ENCODE results near the gene ADGRA1.

The ADGRA1 gene

GRCh38 chr10:133128126-133129070, 40.7 kb downstream of the ADGRA1 start:
- no peak overlapping the region for H3K4me3 ChIP-seq (ENCODE audit: low read depth, low read length)
- TF ChIP-seq, protein P1, sequence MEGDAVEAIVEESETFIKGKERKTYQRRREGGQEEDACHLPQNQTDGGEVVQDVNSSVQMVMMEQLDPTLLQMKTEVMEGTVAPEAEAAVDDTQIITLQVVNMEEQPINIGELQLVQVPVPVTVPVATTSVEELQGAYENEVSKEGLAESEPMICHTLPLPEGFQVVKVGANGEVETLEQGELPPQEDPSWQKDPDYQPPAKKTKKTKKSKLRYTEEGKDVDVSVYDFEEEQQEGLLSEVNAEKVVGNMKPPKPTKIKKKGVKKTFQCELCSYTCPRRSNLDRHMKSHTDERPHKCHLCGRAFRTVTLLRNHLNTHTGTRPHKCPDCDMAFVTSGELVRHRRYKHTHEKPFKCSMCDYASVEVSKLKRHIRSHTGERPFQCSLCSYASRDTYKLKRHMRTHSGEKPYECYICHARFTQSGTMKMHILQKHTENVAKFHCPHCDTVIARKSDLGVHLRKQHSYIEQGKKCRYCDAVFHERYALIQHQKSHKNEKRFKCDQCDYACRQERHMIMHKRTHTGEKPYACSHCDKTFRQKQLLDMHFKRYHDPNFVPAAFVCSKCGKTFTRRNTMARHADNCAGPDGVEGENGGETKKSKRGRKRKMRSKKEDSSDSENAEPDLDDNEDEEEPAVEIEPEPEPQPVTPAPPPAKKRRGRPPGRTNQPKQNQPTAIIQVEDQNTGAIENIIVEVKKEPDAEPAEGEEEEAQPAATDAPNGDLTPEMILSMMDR (IDR thresholded peaks at IDR 0.05; ENCODE audit: low read depth, low read length, missing control alignments) = no peak
- in situ Hi-C loops (cut with HindIII; ENCODE audit: low sequenced_read_pairs) = no loop called here
- no peak for DNase-seq (ENCODE audit: low read depth)

GRCh38 chr10:133129071-133129858, 41.5 kb downstream of the ADGRA1 start:
- TF ChIP-seq, protein P1 (IDR thresholded peaks at IDR 0.05; ENCODE audit: low read depth, low read length, missing control alignments) = no peak
- in situ Hi-C loops (cut with HindIII; ENCODE audit: low sequenced_read_pairs) = no loop called here
- DNase-seq (ENCODE audit: low read depth) = no peak
- H3K4me3 ChIP-seq (ENCODE audit: low read depth, low read length) = no peak overlapping the region

GRCh38 chr10:133129859-133130495, 42.3 kb downstream of the ADGRA1 start:
- no peak for DNase-seq (ENCODE audit: low read depth)
- in situ Hi-C loops (cut with HindIII; ENCODE audit: low sequenced_read_pairs) = no loop called here
- TF ChIP-seq, protein P1 (IDR thresholded peaks at IDR 0.05; ENCODE audit: low read depth, low read length, missing control alignments) = no peak
- no peak overlapping the region for H3K4me3 ChIP-seq (ENCODE audit: low read depth, low read length)

GRCh38 chr10:133130602-133131001, 42.9 kb downstream of the ADGRA1 start:
- TF ChIP-seq, protein P1 (IDR thresholded peaks at IDR 0.05; ENCODE audit: low read depth, low read length, missing control alignments) = no peak
- in situ Hi-C loops (cut with HindIII; ENCODE audit: low sequenced_read_pairs) = no loop called here
- no peak for DNase-seq (ENCODE audit: low read depth)
- H3K4me3 ChIP-seq (ENCODE audit: low read depth, low read length) = no peak overlapping the region

DNA sequence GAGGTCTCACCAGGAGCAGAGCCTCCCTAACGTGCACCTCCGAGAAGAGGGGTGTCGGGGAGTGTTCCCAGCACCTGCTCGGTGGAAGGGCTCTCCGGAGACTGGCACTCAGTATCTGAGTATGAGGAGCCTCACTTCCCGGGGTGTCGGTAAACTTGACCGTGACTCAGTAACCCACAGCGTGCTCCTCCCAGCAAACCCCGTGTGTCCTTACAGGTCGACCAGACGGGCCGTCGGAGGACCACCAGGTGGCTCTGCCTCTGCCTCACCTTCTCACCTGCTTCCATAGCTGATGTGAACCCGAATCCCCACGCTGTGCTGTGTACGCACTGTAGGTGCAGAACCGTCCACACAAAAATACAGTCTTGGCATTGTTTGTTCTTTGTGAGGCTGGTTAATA, 43.3 kb downstream of the ADGRA1 start:
- TF ChIP-seq, protein P1 (IDR thresholded peaks at IDR 0.05; ENCODE audit: low read depth, low read length, missing control alignments) = no peak
- H3K4me3 ChIP-seq (ENCODE audit: low read depth, low read length) = no peak overlapping the region
- no peak for DNase-seq (ENCODE audit: low read depth)
- in situ Hi-C loops (cut with HindIII; ENCODE audit: low sequenced_read_pairs) = no loop called here
